GM19238 (cell line): ENCODE results near the gene NRXN3.

Experiments used
- DNase-seq: peaks from one replicate; pipeline ENCODE4 v3.0.0; 2011; ENCODE audit warnings: low spot score; ENCODE audit not compliant: insufficient read length

The NRXN3 gene

DNA sequence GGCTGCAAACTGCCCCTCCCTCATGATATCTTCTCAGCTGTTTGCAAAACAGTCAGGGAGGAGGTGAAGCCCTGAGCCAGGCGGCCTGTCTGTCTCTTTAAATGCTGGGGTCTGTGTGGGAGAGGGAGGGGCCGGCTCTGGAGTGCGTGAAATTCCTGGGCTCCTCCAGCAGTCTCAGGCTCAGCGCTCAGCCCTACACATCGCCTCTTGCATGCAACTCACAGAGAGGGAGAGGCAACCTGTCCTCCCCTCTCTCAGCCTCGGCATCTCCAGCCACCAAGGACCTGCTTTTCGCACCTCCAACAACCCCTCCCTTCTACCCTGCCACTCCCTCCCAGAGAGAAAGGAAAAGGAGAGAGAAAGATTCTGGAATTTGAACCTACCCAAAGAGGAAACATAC is at the start of gene NRXN3:
TSS of gene NRXN3 (plus strand) at position 171 of the 400 bp plus-strand sequence. CDS start 72,721 bp downstream, outside the sequence.
- DNase-seq: no peak

DNA sequence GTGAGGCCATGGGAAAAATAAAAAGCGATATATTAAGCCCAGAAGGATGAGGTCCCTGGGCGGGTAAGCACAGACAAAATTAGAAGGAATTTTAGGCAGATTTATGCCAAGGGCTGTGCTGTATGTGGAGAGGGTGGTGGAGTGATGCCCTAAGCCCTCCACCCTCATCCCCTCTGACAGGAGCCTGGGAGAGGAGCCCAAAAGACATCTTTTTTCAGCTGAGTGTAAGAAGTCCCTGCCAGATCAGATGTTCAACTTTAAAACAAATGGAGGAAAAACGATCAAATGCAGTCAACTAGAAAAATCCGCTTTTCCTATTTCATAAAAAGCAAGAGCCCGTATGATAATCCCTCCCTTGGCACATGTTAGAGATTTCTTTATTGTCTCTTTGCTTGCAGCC is 47.7 kb upstream of the NRXN3 start:
- DNase-seq: no peak

DNA sequence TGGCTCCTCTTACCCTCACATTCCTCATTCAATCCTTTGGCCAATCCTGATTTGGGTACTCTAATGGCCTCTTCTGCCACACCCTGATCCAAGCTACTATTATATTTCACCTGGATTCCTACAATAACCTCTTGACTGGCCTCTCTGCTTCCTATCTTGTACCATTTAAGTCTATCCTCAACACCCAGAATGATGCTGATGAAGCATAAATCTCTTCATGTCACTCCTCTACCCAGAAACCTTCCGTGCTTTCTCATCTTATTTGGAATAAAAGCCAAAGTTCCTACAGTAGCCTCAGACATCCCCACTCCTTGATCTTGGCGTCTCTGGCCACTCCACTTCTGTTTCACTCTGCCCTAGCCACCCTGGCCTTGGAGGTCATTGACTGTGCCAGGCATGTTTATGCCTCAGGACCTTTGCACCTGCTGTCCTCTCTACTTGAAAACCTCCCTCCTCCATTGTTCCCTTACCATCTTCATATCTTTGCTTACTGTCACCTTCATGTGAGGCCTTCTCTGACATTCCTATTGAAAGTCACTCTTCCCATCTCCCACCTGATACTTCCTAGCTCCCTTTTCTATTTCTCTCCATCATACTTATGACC is 46.4 kb upstream of the NRXN3 start:
- DNase-seq: no peak

DNA sequence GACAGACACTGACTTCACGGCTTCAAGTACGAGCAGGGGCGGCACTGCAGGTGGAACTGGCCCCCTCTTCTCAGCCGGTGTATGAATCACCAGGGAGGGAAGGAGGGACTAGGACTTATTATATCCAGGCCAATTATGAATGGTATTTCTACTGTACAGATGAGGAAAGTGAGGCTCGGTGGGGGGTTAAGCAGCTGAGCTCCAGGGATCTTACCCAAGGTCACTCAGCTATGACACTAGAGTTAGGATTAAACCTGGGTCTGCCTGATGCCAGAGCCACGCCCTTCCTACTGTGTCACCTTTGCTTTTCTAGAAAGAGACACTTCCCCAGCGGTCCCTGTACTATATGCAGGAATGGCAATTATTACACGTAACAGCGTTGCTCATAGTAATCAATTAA is 42.2 kb upstream of the NRXN3 start:
- no peak for DNase-seq

DNA sequence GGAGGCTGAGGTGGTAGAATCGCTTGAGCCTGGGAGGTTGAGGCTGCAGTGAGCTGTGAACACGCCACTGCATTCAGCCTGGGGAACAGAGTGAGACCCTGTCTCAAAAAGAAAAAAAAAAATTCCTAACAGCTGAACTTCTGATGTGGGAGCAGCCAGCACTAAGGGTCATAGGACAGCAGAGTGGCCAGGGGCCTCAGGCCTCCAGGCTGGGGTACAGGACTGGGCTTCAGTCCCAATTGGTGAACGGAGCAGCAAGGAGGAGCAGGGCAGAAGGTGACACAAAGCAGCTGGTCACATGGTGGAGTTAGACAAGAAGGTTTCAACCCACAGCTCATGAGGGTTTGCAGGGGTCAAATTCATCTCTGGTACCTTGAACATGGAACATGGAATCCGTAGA is 40.8 kb upstream of the NRXN3 start:
- no peak for DNase-seq

DNA sequence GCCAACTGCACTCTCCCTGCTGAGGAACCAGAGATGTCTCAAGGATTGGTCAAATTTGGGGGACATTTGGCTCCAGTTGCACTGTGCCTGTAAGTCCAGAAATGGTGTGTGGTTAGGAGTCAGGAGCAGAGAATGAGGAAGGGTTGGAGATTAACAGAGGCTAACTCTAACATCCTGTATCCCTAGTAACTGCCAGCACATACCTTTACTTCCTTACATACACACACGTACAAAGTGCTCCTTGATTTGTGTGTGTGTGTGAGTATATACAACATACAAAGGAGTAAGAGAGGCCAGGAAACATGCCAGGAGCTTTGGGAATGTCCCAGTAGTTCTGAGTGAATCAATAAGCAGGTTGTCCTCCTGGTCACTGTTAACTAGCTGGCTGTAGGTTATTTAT is 39.8 kb upstream of the NRXN3 start:
- no peak for DNase-seq

DNA sequence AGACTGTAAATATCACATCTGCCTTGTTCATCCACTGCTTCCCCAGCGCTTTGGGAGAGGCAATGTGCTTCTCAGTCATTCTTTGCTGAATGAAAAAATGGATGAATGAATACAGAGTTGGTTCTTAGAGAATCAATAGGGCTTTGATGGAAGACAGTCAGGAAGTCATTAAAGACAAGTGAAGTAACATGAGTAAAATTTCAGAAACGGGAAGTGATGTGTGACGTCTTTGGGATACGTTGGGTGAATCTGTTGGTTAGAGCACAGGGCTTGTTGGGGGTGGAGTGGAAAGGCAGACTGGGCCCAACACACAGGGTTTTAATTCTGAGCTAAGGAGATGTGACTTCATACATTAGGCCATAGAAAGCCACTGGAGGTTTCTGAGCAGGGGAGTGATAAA is 39.0 kb upstream of the NRXN3 start:
- no peak for DNase-seq

DNA sequence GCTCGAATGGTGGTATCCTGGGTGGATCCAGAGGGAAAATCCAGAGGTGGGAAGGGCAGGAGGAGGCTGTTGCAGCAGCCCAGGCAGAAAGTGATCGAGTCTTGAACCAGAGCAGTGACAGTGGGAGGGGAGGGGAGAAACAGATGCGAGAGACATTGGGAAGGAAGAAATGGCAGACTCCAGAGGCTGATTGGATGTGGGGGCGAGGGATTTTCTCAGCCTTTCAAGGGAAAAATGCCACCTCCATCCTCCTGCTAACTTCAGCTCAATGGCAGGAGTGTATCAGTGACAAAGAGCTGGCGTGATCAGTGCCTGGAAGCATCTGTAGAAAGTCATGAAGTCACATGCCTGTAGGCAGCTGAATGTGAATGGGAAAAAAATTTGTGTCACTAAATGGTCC is 38.6 kb upstream of the NRXN3 start:
- DNase-seq: no peak

DNA sequence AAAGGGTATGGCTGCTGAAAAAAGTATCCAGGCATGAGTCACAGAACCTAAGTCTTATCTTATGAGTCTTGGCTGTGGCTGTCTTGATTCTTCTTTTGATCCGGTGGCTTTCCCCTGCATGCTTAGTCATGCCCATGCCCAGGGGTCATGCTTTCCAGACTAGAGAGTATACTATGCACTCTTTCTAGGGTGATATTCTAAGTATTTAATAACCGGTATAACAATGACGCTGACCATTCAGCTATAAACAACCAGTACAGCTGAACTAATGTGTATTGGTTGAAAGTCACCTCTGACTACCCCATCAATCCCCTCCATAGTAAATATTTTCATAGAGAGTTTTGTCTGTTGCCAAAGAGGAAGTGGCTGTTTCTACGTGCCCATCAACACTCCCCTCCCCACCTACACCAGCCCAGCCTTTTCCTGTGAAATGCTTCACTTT is 34.7 kb upstream of the NRXN3 start:
- DNase-seq: no peak

DNA sequence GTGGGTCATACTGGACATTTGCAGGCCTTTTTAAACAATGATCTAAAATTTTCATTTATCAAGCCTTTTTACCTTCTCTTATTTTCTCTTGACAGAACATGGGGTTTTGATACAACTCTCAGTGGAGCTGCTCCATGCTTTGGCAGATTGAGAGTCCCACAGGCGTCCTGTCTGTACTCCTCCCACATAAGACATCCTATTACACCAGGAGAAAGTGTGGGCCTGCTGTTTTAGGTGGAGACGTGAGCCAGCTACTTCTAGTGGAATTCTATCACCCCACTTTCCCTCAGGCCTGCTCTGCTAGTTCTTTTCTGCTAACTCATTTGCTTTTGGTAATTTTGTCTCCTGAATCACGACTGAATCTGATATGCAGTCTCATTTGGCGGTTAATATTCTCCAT is 33.5 kb upstream of the NRXN3 start:
- DNase-seq: no peak

DNA sequence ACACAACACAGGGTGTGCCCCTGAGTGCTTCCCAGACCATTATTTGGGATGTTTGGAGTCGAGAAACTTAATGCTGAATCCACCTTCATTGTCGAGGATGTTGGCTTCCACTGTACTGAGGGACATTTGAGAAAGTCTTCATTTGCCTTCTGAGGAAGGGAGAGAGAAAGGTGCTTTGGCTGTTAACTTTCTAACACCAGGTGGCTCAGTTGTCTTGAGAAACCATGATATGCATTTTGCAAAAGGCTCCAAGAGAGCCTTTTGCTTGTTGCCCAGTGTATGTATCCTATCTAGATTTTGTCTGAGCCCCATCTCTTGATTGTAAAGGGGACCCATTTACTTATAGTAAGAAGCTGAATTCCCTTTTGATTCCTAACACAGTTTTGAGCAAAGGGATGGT is 28.6 kb upstream of the NRXN3 start:
- DNase-seq: no peak

DNA sequence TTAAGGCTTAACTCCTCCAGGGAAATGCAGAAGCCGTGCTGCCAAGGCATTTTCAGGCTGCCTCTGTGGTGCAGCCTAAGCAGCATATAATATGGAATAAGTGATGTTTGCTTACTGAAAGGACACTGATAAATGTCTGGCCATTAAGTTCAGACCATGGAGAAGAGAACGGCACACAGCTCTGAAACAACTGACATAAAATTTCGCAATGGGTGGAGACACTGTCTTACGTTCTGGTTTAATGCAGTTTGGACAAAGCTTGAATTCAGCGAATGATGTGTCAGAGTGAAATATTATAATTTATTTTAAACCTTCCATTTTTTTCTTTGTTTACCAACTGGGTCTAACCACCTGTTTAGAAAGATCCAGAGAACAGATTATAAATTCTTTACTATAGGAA is 27.2 kb upstream of the NRXN3 start:
- DNase-seq: no peak

DNA sequence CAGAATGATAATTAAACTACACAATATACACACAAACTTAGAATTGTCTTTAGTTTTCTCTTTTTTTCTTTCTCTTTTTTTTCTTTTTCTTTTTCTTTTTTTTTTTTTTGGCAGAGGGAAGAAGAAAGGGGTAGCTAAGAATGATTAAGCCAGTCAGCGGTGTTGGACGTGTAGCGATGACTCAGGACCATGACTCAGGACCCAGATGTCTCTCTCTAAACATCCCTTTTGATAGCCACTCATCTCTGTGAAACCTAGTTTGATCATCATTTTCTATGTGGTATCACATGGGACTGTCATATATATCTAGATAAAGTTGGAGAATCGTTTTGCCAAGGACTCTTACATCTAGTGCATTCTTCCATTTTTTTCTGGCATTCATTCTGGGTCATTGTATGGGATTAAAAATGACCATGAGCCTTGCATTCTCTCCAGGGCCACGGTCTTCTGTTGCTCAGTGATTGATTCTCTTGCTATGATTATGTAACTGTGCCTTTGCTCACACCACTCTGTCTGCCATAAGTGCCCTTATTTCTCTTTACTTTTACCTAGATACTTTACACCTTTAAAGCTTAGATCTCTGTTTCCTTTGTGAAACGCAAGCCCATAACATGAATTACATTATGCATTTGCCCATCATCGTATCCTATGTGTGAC is 26.6 kb upstream of the NRXN3 start:
- DNase-seq: no peak

DNA sequence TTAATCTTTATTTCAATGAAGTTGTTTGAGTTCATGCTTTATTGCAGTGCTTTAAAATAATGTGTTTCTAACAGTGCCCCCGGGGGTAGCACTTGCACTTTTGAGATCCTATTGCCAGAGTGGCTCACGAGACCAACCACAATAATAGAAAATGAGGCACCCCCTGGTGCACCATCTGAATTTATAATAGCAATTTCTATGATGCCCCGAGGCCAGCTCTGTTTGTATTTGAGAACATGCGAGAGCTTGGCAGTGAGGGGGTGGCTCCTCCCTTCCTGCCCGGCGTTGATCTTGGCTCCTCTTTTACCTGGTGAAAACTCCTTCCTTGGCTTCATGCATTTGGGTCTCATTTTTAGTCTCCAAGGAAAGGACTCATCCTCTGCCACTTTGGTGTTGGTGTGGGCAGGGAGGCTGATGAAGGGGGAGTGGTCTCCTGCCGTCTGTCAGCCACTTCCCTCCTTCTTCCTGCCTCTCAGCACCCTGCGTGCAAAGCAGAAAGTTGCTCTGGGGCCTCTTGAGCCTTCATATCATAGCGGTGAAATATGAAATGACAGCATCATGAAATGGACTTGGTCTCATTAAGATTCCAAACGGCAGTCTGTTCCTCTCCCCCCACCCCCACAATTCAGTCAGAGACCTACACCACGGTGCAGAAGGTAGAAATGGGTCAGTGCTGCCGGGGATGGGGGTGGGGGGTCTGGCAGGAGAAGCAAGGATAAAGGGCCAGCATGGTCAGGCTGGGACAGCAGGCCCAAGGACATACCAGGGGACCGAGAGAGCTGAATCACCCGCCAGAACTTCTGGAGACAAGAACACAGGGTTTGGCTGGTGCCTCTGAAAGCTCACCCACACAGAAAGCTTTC is 17.7 kb upstream of the NRXN3 start:
- DNase-seq: no peak

DNA sequence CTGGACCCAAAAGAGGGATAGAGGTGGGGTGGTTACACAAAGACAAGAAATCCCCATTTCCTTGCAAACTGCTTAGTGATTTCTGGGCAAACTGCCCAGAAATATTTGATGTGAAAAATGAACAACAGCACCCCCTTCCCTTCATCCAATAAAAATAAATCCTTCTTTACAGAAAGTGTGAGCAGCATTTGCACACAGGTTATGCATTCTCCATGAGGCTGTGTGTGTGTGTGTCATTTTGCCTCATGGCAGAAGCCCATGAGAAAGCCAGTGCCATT is 17.2 kb upstream of the NRXN3 start:
- no peak for DNase-seq

DNA sequence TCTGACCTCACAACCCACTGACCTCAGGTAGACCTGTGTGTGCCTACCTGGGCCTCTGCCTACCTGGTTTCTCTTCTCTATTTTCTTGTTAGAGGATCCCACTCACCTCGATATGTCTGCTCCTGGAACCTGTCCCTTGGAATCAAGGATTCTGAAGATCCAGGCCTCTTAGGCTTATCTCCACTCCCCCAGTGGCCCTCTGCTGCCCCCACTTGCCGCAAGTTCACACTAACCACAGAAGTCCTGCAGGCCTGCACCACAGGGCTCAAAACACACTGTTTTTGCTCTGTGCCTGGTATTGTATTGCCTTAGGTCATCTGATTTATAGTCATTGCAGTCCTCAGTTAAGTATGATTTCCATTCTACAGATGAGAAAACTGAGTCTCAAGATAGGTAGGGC is 15.3 kb upstream of the NRXN3 start:
- no peak for DNase-seq

DNA sequence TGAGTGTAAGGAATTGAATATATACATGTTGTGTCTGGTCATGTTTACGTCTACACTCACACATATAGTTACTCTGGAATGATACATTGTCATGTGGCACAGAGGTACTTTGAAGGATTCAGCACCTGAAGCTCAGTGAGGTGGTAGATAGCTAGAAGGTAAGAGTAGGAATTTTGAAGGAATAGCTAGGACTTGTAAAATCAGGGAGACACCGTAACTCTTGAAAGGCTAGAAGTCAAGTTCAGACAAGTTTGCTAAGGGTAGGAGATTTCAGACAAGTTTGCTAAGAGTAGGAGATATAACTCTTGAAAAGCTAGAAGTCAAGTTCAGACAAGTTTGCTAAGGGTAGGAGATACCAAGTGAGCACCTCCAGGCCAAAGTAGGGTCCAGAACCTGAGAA is 14.0 kb upstream of the NRXN3 start:
- DNase-seq: no peak

DNA sequence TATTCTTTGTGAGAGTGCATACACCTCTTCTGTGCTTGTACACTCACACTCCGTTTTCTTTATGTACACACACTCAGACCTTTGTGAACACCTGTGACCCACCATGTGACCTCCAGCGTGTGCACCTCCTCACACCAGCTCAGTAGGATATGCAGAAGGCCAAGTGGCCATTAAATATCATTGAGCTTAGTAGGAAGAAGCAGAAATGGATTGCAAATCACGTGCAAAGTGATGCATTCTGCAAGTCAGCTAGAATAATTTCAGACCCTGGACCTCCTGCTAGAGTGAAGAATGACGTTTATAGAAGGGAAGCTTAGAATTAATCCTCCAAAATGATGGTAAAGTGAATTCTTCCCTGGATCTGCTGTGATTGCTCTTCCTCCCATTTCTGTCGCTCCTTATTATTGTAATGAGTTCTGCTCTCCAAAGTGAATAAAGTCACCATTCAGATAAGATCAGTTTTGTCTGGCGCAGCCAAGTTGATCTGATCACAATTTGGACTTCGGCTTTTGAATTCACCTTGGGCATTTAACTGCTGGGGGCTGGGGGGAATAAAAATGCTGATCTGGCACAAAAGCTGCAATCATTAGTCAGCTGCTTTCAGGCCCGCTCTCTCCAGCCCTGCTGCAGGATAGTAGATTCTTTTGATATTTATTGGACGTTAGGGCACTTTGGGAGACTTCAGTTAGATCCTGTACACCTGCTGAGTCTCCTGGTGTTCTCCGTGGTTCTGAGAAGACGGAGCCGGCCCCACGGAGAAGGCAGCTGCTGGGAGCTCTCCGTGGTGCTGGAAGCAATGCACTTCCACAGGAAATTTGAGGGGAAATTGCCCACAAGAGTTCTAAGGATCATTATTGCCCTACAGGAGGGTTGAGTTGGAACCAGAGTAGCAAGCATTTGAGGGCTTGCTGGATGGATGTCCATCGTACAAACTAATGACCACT is 12.4 kb upstream of the NRXN3 start:
- no peak for DNase-seq

DNA sequence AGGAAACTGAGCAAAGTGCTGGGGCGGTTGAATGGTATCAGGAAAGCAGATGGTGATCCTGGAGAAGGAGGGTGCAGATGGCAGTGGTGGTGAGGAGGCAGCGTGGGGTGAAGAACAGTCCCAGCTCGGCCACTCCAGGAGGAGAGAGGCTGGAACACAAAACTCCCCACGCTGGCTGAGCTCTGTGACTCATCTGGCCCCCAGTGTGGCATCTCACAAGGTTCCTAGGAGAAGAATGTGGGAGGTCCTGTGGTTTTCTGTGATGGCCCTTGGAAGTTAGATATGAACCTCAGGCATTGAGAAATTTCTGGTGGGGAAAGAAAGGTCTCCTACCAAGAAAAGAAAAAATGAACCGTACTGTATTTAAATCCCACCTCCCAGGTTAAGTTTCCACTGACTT is 8.0 kb upstream of the NRXN3 start:
- DNase-seq: no peak

DNA sequence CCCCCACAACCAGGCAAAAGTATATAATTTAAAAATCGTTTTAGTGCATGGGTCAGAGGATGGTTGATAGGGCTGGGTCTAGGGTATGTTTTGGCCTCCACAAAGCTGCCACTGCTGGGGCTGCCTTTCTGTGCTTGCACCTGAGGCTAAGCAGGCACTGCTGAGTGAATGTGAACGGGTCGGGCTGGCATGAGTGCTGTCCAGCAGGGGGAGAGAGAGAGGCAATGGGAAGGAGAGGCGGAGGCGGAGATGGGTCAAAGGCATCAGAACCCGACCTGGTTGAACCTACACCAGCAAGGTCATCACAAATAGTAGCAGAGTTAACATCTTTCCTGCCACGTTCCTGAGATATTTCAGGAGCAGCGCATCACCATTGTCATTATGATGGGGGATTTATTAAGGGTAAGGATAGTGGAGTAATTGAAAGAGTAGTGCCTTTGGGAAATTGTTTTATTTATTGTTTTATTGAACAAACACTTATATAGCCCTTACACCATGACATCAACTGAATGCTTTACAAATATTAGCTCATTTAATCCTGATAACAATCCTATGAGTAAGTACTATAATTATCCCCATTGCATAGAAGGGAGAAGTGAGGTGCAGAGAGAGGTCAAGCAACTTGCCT is 5.8 kb upstream of the NRXN3 start:
- peak; percentile 12 for DNase-seq

DNA sequence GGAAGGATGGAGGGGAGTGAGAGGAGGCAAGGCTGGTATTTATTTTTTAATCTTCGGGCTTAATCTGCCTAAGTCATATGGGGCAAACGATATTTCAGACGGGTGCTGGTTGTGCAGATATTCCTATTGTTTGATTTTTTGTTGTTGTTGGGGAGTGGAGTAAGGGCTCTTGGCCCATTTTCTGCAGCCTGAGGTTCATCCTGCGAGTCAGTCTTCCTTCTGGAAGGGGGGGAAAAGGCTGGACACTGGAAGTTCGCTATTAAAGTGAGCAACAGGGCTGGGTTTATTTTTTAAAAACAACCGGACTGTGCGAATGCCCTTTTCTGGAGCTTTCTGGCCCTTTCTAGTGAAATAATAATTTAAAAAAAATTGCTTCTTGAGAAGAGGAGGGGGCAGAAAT is 2.3 kb downstream of the NRXN3 start:
- DNase-seq: no peak
